Measurements from ENCODE around the gene FLNB. TPM values are rescaled to one million over a fixed set of nuclear protein-coding genes. Genes with fewer than 3 reads are reported as not detected.

The FLNB gene
- total and polyA plus RNA-seq, 12 donors, result 84.6 to 278 (median 131) TPM

- Histone ChIP-seq H3K27ac (peak overlapping the region in 1 of 5 donors; percentile 45), H3K9me3 (replicated peaks in 1 of 3) (no peaks in the 10 kb centered on the region), H3K4me1 (replicated peaks in 1 of 2) (no peaks in the 10 kb centered on the region), H3K27me3 (no peaks in the 10 kb centered on the region), H3K36me3 (replicated peaks in 1 of 2) (no peaks in the 10 kb centered on the region), H3K4me3 (no peak overlapping the region)
- DNase-seq, result peak in 2 of 7 donors; percentile 36 to 73
- 65 to 80% (median 72%) methylated on average over 6 to 10 of the region's 10 CpGs for WGBS, 4 donors
- intact Hi-C loops (cut with DNase I), result loop anchor here in 1 of 2 donors (2.0 to 10.0 kb wide), 2 partner anchors 110 to 226 kb away; no protein-coding TSS in a partner anchor
- no peak for TF ChIP-seq CTCF (IDR thresholded peaks at IDR 0.05)
- TF ChIP-seq POLR2A (IDR thresholded peaks at IDR 0.05), result no peak
Observed at GRCh38 chr3:58188921-58189451, 180.8 kb downstream of the FLNB start.

- no peak overlapping the region for H3K4me3 ChIP-seq
- H3K36me3 ChIP-seq (replicated peaks in 1 of 2), result no peaks in the 10 kb centered on the region
- H3K27ac ChIP-seq, result no peak overlapping the region
- TF ChIP-seq CTCF (IDR thresholded peaks at IDR 0.05) (no peak), POLR2A (IDR thresholded peaks at IDR 0.05) (no peak)
- H3K9me3 ChIP-seq (replicated peaks in 1 of 3), result no peaks in the 10 kb centered on the region
- WGBS, 4 donors, result 73 to 81% (median 75%) methylated on average over 5 of the region's 5 CpGs
- H3K4me1 ChIP-seq (replicated peaks in 1 of 2), result no peaks in the 10 kb centered on the region
- H3K27me3 ChIP-seq, result no peaks in the 10 kb centered on the region
- no peak for DNase-seq
- intact Hi-C loops (cut with DNase I), result loop anchor here in 1 of 2 donors (2.0 to 10.0 kb wide), 2 partner anchors 109 to 225 kb away; no protein-coding TSS in a partner anchor
Observed at GRCh38 chr3:58189691-58190090, 181.5 kb downstream of the FLNB start.

- Histone ChIP-seq H3K36me3 (replicated peaks in 1 of 2) (no peaks in the 10 kb centered on the region), H3K4me3 (no peak overlapping the region), H3K27me3 (no peaks in the 10 kb centered on the region), H3K27ac (no peak overlapping the region), H3K4me1 (replicated peaks in 1 of 2) (no peaks in the 10 kb centered on the region), H3K9me3 (replicated peaks in 1 of 3) (no peaks in the 10 kb centered on the region)
- intact Hi-C loops (cut with DNase I), result no loop called here
- TF ChIP-seq POLR2A (IDR thresholded peaks at IDR 0.05), result no peak
- TF ChIP-seq CTCF (IDR thresholded peaks at IDR 0.05), result no peak
- WGBS, 4 donors, result 81 to 96% (median 93%) methylated on average over 4 of the region's 4 CpGs
- no peak for DNase-seq
Observed at GRCh38 chr3:58190291-58190690, 182.1 kb downstream of the FLNB start.

- Histone ChIP-seq H3K27ac (no peak overlapping the region), H3K9me3 (replicated peaks in 1 of 3) (no peaks in the 10 kb centered on the region), H3K4me1 (replicated peaks in 1 of 2) (no peaks in the 10 kb centered on the region), H3K4me3 (no peak overlapping the region), H3K36me3 (replicated peaks in 1 of 2) (no peaks in the 10 kb centered on the region), H3K27me3 (no peaks in the 10 kb centered on the region)
- DNase-seq, result no peak
- intact Hi-C loops (cut with DNase I), result no loop called here
- no peak for TF ChIP-seq CTCF (IDR thresholded peaks at IDR 0.05)
- 80 to 92% (median 85%) methylated on average over 4 of the region's 4 CpGs for WGBS, 4 donors
Observed at GRCh38 chr3:58190882-58191281, 182.7 kb downstream of the FLNB start.

Data from adrenal gland (tissue), 12 donors.